HL-60/S4 treated with retinoic acid at 250 ng/mL for 4 days and 3 days (cell line): ENCODE measurements around the gene SYNGR4.

Source experiments
- in situ Hi-C: fragments of 300-500 bp; cut with MboI; formaldehyde crosslinking; loops from 2 replicates; pipeline ENCODE4 v1.7.0; 2022; ENCODE audit warnings: low sequenced_read_pairs

The SYNGR4 gene

DNA sequence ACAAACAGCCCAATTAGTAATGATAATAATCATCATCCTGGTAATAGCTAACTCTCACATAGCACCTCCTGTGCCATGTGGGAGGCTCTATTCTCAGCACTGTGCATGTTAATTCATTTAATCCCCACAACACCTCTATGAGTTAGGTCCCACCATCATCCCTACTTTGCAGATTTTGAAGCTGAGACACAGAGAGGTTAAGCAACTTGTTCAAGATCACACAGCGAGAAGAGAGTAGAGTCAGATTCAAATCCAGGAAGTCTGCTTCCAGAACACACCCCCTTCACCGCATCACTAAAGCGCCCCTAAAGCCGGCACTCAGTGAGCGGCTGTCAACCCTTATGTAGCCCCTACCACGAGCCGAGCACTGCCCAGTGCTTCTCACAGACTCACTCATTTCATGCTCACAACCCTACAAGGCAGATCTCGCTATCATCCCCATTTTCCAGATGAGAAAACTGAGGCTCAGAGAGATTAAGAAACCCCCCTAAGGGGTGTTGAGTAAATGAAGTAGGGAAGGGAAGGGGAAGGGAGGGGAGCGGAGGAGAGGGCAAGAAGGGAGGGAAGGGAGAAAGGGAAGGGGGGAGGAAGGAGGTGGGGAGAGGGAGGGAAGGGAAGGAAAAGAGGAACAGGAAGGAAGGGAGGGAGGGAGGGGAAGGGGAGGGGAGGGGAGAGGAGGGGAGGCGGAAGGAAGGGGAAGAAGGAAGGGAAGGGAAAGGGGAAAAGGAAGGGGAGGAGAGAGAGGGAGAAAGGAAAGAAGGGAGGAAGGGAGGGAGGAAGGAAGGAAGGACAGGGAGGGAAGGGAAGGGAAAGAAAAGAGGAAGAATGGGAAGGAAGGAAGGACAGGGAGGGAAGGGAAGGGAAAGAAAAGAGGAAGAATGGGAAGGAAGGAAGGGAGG, 22.4 kb upstream of the SYNGR4 start:
- in situ Hi-C loops: no loop called here

GRCh38 chr19:48342414-48342738, 21.8 kb upstream of the SYNGR4 start:
- in situ Hi-C loops: no loop called here

DNA sequence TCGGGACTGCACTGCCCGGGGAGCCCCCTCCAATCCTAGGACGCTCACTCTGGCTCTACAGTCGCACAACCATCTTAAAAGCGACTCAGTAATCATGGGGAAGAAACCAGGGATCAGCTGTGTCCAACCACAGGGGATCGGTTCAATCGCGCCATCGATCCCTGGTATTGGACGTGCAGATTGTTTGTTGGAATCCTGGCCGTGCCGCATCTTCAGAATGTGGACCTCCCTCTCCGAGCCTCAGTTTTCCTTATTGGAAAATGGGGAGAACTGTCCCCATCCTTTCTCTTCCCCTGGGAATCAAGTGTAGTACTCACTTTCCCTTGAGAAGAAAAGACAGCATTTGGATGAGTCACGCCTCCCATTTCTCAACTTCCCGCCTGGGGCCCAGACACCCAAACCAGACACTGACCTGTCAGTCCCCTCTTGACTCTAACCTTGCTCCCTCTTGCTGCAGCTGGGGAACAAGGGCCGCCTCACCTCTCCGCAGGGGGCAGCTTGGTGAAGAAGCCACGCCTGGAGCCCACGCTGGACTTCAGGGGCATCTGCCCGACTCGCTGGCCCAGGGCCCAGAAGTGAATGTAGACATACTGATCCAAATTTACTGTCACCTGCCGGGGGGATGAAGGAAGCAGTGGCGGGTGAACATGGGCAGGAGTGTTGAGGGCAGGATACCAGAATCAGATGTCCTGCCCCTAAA, 21.2 kb upstream of the SYNGR4 start:
- in situ Hi-C loops: no loop called here

DNA sequence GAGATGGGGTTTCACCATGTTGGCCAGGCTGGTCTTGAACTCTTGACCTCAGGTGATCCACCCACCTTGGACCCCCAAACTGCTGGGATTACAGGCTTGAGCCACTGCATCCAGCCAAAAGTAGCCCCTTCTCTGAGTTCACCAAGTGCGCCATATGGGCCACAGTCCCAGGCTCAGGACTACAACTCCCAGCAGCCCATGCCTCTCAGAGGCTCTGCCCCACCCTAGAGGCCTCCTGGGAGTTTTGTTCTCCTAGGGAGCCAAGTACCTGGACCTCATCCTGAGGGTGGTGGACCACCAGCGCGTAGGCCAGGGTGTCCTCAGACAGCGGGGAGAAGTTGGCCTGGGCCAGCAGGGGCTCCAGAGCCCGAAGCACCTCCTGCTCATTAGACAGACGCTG, 19.3 kb upstream of the SYNGR4 start:
- in situ Hi-C loops: no loop called here

DNA sequence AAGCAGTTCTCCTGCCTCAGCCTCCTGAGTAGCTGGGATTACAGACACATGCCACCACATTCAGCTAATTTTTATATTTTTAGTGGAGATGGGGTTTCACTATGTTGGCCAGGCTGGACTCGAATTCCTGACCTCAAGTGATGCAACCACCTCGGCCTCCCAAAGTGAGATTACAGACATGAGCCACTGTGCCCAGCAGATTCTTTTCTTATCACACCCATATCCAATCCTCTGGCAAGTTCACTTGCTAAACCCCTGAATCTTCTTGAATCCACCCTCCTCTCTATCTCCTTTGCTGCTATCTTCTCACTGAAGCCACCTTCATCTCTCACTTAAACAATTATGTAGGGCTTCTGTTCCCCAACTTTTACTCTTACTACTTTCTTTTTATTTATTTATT, 18.0 kb upstream of the SYNGR4 start:
- in situ Hi-C loops: no loop called here

DNA sequence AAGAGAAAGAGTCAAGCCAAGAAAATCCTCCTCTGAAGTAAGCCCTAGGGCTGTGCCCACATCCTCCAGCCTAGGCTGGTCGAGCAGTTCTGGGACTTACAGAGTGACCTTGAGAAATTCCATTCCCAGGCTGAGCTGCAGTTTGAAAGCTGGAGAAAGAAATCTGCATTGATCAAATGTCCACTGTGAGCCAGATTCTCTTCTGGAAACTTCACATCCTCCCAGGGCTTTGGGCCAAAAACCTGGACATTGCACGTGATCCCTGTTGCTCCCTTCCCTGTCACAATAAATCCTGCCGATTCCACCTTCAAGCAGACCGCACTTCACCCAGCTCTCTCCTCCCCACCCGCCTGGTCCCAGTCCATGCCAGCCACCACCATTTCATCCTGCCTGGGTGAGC, 16.1 kb upstream of the SYNGR4 start:
- in situ Hi-C loops: no loop called here

- in situ Hi-C loops: no loop called here
Measured at GRCh38 chr19:48348737-48349136, 15.4 kb upstream of the SYNGR4 start.

- in situ Hi-C loops: no loop called here
Measured at GRCh38 chr19:48350856-48351255, 13.3 kb upstream of the SYNGR4 start.

DNA sequence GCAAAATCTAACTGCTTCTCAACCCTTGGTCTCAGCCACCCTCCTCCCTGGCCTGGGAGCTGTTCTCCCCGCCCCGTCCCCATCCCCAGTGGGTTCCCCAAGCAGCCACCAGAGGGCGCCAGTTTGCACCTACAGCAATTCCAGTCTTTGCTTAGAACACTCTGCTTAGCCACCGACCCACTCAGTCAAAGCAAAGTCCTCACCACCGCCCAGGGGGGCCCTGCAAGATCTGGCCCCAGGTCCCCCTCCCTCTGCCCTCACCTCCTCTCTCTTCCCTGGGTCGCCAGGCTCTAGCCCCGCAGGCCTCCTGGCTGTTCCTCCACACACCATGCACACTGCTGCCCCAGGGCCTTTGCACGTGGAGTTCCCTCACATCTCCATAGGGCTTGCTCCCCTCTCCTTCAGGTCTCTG, 12.8 kb upstream of the SYNGR4 start:
- in situ Hi-C loops: no loop called here

GRCh38 chr19:48353677-48354076, 10.5 kb upstream of the SYNGR4 start:
- in situ Hi-C loops: no loop called here

GRCh38 chr19:48354332-48354992, 9.7 kb upstream of the SYNGR4 start:
- in situ Hi-C loops: no loop called here

DNA sequence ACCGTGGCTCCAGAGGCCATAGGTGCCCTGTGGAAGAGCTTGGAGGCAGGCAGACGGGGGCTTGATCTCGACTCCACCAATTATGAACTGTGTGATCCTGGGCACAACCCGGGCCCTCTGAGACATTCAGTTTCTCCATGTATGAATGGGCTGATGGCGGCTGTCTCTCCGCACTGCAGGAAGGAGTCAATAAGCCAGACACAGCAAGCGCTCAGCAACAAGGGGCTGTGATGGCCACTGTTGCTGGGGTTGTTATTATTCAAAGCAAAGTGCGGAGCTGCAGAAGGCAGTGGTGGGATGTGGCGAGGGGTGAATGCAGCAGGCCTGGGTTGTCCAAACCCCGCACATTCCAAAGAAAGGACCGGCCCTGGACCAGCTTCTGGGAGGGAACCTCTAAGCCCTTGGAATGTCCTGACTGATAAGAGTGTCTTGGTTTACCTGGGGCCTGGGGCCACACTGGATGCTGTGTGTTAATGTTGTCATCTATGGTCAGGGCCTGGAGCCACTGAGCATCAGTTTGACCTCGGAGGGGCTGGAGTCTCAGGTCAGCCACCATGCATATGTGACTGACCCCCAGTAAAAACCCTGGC, 8.7 kb upstream of the SYNGR4 start:
- in situ Hi-C loops: no loop called here

- in situ Hi-C loops: no loop called here
Measured at GRCh38 chr19:48359123-48359522, 5.0 kb upstream of the SYNGR4 start.

DNA sequence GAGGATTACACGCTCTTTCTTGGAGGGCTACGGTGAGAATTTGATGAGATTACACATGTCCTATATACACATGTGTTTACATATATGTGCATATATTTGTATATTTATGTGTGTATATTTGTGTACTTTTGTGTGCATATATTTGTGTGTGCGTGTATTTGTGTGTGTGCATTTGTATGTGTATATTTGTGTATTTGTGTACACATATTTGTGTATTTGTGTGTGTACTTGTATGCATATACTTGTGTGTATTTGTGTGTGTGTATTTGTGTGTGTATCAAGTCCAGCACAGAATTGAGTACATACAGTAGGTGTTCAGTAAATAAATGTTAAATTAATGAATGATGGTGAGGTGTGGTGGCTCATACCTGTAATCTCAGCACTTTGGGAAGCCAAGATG, 2.3 kb upstream of the SYNGR4 start:
- in situ Hi-C loops: no loop called here

- in situ Hi-C loops: no loop called here
Measured at GRCh38 chr19:48362716-48363499, 1.3 kb upstream of the SYNGR4 start.

- in situ Hi-C loops: no loop called here
Measured at GRCh38 chr19:48363500-48363809, 712 bp upstream of the SYNGR4 start.

GRCh38 chr19:48364598-48365348, 606 bp downstream of the SYNGR4 start:
- in situ Hi-C loops: no loop called here

DNA sequence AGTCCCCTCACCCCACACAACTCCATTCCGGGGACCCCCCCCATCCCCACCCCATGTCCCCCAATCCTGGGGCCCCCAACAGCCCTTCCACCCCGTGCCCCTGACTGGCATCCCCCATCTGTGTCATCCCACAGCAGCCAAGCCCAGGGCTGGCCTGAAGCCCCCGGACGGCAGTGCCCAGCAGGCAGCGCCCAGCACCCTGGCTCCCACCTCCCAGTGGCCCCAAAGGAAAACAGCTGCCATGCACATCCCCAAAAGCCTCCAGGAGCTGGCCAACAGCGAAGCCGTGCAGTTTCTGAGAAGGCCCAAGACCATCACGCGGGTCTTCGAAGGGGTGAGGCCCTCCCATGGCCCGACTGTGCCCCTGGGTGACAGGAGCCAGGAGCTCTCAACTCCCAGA, 1.4 kb downstream of the SYNGR4 start:
- in situ Hi-C loops: no loop called here

GRCh38 chr19:48367855-48368254, 3.7 kb downstream of the SYNGR4 start:
- in situ Hi-C loops: no loop called here

GRCh38 chr19:48368936-48369335, 4.8 kb downstream of the SYNGR4 start:
- in situ Hi-C loops: no loop called here
